ENCODE measurements around the gene CCNL1.

CCNL1 gene

DNA sequence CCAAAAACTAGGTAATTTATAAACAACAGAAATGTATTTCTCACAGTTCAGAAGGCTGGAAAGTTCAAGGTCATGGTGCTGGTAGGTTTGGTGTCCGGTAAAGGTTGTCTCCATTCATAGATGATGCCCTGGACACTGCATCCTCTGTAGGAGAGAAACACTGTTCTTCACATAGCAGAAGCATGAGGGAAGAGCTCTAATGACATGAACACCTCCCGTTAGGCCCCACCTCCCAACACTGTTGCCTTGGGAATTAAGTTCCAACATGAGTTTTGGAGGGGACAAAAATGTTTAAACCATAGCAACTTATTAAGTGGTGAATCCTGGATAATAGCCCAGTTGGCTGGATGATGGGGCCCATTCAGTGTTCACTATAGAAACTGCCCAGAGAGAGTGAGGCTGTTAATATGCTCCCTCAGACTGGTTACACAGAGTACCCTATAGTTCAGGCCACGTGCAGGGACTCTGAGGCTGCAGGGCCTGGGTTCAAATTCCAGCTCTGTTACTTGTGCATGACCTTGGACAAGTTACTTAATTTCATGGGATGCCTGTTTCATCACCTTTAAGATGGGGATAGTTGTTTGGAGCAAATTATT, 37.0 kb downstream of the CCNL1 start:
- DNase-seq (ENCODE audit: low read depth in 2 of 2), result no peak

DNA sequence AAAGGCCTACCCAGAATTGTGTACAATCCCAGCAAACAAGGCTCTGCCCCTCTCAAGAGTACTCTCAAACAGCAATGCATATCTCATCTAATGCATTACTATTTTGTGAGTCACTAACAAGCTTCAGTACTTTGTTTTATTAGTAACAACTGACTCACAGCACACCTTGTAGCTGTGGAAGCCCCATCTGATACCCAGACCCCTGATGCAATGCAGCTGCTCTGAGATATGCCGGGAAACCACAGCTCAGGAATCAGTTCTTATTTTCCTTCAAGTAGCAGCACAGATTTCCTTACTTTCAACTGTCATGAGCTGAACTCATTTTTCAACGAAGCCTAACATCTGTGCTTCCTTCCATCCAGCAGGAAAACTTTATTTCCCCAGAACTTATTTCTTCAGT, 37.8 kb downstream of the CCNL1 start:
- DNase-seq (ENCODE audit: low read depth in 2 of 2), result no peak

DNA sequence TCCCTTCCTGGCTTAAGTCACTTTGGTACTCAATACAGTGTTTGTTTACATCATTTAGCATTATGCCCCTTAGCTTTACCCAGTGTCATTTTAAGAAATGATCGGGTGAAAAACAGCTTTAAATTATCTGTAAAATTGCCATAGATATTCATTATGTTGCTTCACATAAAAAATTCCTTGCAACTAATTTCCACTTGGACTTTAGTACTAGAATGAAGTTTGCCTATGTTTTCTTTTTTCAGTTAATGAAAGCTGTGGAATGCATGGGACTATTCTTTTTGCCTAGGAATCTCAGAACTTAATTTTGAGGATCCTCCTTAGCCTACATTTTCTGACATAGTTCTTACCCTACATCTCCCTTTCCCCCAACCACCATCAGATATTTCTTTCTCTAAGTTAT, 38.4 kb downstream of the CCNL1 start:
- DNase-seq (ENCODE audit: low read depth in 2 of 2), result no peak

DNA sequence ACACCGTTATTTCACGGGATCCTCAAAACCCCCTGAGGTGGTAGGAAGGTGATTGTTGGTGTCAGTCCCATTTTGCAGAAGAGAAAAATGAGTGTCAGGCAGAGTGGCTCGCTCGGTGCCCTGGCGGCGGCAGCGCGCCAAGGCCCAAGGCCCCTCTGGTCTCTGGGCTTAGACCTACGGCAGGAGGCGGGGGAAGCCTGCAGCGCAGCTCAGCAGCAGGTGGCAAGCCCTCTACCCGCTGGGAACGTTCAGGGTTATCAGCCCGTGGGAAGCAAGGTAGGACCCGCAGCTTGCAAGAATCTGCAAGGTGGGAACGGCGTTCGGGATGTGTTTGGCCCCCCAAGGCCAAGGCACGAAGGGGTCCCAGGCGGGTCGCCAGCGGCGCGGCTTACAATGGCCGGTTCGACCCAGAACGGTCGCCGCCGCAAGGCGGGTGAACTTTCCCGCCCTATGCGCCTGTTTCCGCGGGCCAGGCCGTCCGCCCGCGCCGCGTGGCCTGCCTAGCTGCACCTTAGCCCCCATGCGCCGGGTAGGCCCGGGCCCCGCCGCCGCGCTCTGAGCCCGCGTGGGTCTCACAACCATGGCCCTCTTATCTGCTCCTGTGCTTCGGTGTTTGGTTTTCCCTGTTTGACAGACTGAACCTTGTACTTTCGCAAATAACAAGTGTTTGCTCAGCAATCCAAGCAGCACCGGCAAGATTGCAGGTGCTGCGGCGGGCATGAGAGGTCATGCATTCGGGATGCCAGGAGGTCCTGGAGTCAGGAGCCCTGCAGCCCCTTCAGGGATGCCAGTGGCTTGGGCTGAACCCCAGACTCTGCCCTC, 39.7 kb downstream of the CCNL1 start:
- no peak for DNase-seq (ENCODE audit: low read depth in 2 of 2)

DNA sequence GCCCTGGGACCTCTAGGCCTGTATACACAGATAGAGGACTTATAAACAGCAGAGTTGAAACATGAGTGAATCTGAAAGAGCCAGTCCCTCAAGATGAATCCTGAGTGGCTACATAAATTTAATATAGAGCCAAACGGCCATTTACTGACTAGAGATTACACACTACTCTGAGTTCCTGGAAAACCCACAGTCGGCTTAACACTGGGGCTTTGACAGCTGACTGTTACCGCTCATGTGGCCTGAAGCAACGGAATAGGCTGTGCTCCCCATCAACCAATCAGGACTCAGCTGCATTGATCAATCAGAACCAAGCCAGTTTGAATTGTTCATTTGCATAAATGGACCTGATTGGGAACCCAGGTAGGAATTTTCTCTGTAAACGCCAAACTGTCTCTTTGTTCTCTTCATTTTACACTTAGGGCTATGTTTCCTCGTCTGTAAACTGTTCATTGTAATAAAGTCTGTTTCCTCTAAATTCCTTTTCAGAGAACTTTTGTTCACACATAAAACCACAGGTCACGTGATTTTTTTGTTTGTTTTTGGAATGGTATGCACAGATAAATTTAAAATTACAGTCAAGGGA, 40.5 kb downstream of the CCNL1 start:
- peak in 1 of 2 donors; percentile 25 for DNase-seq (ENCODE audit: low read depth in 2 of 2)

DNA sequence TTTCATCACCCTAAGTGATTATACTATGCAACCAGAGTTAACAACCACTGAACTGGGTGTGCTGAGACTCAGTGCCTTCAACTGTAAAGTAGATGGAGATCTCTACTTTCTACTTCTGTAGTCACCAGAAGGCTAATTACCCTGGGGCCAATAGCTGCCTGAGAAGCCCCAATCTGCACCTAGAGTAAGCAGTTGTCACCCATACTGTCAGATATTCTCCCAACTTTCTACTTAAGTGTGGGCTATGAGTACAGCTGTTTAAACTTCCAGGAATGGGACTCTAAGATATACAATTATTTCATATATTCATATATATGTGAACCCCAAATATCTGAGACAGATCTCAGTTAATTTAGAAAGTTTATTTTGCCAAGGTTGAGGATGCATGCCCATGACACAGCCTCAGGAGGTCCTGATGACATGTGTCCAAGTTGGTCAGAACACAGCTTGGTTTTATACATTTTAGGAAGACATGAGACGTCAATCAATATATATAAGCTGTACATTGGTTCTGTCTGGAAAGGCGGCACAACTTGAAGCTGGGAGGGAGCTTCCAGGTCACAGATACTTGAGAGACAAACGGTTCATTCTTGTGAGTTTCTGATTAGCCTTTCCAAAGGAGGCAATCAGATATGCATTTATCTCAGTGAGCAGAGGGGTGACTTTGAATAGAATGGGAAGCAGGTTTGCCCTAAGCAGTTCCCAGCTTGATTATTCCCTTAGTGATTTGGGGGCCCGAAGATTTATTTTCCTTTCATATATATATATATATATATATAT, 41.9 kb downstream of the CCNL1 start:
- DNase-seq (ENCODE audit: low read depth in 2 of 2), result no peak

DNA sequence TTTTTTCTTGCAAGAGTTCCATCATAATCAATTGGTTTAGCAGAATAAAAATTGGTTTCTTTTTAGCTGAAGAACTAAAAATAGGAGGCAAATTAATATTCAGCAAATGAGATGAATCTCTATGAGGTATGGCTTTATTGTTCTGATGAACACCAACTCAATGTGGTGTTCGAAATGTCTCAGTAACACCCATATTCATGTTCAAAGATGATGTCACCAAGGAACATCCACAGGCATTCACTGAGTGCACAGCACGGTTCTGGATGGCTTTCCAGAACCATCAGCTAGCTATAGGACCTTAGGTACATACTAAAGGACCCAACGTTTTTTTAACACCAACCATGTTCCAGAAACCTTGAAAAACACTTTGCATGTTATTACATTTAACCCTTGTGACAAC, 42.7 kb downstream of the CCNL1 start:
- DNase-seq (ENCODE audit: low read depth in 2 of 2), result no peak

DNA sequence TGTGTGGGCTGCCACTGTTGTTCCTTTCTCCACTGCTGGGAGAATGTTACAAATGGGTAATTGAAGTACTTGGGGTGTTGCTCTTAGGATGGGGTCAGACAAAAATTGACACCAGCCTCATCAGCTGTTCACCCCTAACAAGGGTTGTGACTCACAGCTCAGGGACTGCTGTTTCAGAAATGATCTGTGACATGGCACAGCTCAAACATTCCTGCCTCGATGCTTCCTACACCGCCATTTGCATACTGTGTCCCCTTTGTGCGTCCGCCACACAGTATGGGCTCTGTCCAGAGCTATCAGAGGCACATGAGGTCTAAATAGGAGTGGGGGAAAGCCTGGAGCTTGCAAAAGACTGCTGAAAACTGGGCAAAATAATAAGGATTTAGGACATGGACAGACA, 43.9 kb downstream of the CCNL1 start:
- no peak for DNase-seq (ENCODE audit: low read depth in 2 of 2)

DNA sequence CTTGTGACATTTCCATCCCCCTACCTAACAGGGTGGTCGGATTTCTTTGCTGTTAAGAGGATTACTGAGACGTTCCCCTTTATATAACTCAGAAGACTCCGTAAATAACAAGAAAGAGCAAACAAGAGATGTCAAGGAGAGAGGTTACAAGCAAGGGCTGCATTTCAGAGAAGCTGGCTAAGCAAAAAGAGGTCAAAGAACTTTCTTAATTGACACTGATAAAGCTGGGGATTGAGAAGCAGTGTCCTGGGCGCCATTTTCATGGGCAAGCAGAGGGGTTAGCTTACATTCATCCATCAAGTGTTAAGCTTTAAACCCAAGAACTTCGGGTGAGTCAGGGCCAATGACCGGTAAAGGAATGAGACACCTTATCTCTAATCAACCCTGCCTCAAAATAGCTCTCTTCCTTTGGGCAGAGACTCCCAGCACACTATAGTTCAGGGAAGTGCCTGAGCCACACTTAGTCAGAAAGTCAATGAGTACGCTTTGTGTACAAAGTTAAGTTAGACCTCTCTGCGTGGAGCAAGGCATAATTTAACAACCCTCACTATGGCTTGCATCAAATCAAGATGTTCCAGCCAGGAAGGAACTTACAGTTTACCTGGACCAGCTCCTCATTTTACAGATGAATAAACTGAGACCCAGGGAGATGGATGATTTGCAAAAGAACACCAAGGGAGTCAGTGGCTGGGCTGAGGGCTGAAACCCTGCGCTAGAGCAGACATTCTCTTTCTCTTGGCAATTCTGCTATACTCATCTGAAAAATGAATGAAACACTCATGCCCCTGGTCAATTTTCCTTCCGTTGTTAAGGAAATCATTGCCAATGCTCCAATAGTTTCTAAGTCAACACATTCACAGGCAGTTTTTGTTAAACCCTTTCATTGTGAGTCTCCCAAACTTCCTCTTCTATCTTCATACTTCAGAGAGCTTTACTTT, 44.6 kb downstream of the CCNL1 start:
- DNase-seq (ENCODE audit: low read depth in 2 of 2), result no peak

DNA sequence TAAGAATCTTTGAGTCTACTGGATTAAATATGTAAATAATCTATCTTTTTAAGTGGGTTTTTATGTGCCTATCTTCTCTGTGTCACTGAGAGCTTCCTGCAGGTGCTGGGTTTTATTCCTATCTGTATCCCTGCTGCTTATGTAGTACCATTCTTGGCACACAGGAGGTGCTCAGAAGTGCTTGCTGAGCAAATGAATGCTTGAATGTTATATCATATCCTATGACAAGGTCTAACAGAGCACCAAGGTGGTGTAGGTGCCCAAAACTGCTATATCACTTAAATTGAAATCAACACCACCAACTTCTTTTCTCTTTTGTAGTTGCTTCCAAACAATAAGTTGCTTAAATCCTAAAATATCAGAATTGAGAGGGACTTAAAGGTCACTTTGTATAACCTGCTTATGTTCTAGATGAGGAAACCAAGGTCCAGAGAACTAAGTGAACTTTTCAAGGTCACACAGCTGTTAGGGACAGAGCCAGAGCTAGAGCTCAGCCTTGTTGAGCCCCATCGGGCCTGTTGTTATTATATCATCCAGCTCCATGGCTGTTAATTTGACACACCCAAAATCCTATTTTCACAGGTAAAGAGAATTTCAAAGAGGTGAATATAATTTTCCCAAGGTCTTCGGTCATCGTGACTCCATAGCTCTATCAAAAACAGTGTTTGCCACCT, 46.0 kb downstream of the CCNL1 start:
- DNase-seq (ENCODE audit: low read depth in 2 of 2), result no peak

DNA sequence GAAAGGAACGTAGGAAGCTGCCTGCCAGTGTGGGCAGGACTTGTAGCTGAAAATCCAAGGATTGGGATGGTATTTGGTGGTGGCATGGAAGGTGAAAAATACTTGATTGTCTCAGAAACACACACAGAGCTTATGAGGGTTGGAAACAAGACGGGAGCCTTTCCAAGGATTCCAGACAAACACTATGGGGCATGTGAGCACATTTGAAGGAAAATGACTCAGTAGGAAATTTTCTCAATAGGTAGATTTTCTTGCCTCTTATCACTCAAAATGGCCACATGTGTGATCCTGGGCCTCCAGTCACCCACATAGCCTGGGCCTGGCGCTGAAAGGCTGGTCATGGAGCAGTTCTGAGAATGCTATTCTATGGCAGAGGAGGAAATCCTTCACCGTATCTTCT, 47.4 kb downstream of the CCNL1 start:
- no peak for DNase-seq (ENCODE audit: low read depth in 2 of 2)

DNA sequence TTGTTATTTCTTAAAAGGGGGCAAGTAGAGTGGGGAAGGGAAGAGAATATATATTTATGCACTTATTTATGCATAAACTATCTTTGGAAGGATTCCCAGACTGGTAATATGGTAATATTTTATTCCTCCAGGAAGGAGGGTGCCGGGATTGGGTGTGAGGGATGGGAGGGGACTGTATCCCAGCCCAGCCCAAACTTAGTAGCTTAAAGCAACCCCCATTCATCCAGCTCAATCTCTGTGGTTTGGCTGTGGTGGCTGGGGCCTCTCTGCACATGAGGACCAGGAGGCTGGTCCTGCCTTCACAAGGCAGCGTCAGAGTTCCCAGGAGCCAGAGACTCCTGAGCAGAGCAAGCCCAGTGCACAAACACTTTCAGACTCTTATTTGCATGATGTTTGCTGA, 48.4 kb downstream of the CCNL1 start:
- DNase-seq (ENCODE audit: low read depth in 2 of 2), result no peak

DNA sequence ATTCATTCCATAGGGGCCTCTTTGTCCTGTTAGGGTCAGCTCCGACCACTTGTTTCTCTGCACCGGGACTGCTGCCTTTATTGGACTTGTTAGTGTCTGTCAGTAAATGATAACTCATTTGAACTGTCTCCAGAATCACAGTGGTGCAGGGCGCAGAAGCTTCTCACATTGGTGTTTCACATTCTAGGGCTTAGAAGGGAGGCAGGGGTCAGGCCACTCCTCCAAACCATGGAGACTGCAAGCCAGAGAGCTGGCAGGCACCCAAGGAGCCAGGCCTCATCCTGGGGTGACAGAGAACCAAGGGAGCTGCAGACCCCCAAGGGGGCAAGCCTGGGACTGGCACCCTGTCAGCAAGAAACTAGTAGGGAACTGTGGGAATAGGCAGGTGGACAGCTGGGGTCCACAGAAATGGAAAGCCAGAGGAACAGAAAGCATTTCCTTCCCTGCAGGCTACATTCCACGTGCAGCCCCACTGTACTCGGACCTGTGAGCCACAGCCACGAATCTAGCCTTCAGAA, 49.1 kb downstream of the CCNL1 start:
- DNase-seq (ENCODE audit: low read depth in 2 of 2), result no peak

DNA sequence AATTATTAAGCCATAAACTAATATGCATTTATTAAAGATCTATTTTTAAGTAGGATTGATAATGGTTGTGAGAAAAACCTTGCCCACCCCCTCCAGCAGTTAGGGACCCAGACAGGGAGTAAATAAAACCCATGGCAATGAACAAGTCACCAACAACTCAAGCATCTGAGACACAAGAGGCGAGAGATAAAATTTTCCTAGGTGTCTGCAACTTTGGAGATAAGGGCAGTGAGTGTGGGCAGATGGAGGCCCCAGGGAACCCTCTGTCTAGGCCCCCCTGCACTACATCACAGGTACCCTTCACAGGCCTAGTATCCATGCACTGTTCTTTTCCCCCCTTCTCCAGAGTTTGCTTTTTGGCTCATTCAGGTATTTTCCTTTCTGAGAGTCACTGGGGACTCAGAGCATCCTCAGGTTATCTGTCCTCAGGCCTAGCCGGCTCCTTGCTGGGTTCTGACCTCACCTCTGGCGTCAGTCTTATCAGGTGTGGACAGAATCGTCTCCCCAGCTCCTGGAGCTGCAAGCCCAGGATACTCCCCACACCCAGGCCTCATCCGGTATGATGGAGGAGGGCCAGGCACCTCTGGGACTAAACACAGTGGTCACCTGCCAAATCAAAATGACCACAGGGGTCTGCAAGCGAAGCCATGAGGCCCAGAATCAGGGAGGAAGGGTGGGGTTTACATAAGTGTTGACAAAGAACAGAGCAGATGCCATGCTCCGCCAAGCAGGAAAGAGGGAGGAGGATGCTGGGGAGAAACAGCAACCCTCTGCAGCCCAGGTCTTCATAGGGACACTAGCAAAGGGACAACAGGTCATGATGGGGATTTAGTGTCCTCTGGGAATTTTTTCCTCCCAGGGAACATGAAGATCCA, 50.4 kb downstream of the CCNL1 start:
- DNase-seq (ENCODE audit: low read depth in 2 of 2), result no peak

DNA sequence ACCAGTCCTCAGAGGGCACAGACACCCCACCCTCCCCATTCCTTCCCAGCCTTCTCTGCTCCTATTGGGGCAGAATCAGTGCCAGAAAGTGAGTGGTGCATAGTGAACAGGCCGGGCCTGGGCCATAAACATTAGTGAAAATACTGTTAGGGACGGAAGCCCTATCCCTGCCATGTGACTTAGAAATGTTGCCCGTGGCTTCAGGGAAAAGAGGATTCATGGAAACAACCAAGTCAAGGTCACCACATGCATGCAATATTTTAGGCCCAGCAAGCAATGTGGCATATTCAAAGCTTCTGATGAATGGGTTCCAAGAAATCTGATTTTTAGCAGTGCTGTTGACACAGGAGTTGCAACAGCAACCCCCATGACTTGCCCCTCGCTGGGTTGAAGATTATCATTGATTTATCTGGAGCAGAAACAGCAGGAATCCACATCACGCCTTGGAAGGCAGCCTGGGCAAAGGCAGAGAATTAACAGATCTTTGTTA, 52.3 kb downstream of the CCNL1 start:
- no peak for DNase-seq (ENCODE audit: low read depth in 2 of 2)

DNA sequence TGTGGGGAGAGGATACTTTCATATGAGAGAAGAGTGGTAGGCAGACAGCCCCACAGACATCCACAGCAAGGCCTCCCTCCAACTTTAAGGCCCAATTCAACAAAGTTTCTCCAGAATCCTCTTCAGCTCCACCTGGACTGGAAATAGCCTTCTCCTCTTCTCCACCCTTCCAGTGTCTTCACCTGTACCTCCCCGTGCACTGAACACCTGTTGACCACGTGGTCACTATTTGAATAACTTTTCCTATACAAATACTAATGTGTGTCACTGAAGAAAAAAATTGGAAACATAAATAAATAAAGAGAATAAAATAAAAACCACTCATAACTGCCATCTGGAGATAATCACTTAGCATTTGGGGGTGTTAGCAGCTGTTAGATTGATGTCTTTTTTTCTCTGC, 52.9 kb downstream of the CCNL1 start:
- no peak for DNase-seq (ENCODE audit: low read depth in 2 of 2)

DNA sequence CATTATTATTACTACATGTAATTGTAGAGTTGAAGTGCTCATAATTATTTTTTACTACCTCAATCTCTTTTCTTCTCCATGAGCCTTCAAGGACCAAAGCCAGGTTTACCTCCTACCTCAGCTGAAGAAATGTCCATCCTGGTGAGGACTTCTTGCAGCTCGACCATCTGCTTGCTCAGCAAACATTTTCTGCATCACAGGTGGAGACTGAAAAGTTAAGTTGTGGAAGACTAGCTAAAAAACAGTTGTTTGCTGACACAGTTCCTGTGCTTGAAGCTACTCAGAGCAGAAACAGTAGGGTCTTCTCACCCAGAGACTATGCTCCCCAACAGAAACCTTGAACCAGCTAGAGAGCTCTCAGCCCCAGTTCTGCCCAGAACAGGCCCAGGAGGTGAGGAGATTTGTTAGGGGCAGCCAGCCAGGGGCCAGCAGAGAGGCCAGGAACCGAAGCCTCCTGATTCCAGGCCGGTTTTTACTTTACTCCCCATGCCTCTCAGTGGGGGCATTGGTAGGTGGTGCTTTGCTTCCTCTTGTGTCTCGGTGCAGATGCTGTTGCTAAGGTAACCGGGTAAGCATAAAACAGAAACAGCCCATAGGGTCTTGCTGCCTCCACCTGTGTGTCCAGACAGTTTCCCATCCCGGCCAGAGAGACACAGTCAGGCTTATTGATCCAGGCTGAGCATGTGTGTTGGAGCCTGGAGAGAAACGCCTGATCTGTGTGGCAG, 54.9 kb downstream of the CCNL1 start:
- DNase-seq (ENCODE audit: low read depth in 2 of 2), result no peak

DNA sequence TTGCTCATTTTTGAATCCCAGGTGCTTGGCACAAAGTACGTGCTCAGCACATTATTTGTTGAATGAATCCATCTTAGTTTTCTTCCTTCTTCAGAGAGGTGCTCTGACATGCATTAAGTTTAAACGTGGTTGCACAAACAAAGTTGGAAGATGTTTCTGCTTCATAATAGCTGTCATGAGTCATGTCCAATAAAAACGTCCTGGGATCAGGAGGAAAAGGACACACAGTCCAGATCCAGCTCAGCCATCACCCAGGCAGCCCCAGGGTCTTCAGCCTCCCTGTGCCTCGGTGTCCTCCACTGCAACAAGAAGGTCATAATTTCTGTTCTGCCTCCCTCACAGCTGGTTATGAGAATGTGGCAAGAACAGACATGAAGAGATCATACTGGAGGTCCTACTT, 55.4 kb downstream of the CCNL1 start:
- no peak for DNase-seq (ENCODE audit: low read depth in 2 of 2)

DNA sequence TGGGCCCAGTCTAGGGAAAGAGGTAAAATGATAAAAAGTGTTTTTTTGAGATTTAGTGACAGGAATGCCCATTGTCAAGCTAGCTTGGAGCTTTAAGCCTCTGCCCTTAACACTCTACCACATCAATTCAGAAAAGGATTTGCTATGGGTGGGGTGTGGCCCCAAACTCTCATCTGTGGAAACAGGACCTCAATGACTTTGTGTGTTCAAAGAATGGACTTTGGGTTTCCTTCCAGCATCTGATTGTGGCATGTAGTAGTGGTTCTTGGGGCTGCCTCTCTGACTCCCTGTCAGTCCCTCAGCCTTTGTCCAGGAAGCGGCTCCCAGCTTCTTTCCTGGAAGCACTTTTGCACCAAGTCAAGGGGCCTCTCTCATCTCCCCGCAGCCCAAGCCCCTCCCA, 56.1 kb downstream of the CCNL1 start:
- DNase-seq (ENCODE audit: low read depth in 2 of 2), result no peak
